Left ventricle myocardium inferior (tissue), 1 donor: ENCODE results near the gene SDR9C7. TPM values are rescaled to one million over a fixed set of nuclear protein-coding genes. Genes with fewer than 3 reads are reported as not detected.

Experiments used
- DNase-seq: peaks from one replicate; pipeline ENCODE4 v3.0.0-alpha.2; 2020
- H3K27ac ChIP-seq: fragments of 200-600 bp; replicated peaks from 2 replicates; pipeline ENCODE4 v1.8.0; 2021
- H3K27me3 ChIP-seq: fragments of 200-600 bp; 2 replicates; pipeline ENCODE4 v1.8.0; 2021; ENCODE audit warnings: low read depth
- H3K36me3 ChIP-seq: fragments of 200-600 bp; 2 replicates; pipeline ENCODE4 v1.8.0; 2021
- H3K4me1 ChIP-seq: fragments of 200-600 bp; 2 replicates; pipeline ENCODE4 v1.8.0; 2021
- H3K4me3 ChIP-seq: fragments of 200-600 bp; 2 replicates; pipeline ENCODE4 v1.8.0; 2021; ENCODE audit warnings: mild to moderate bottlenecking, moderate library complexity
- H3K9me3 ChIP-seq: fragments of 200-600 bp; replicated peaks from 2 replicates; pipeline ENCODE4 v1.8.0; 2021
- CTCF ChIP-seq: fragments of 200-600 bp; IDR thresholded peaks from 2 replicates; pipeline ENCODE4 v1.8.0; 2021; ENCODE audit warnings: antibody characterized with exemption, mild to moderate bottlenecking, borderline replicate concordance
- intact Hi-C: fragments of 100-400 bp; cut with micrococcal nuclease; formaldehyde crosslinking; loops from one replicate; pipeline ENCODE4 v1.11.0; 2022
- total RNA-seq: library from RNA; stranded (reverse); fragmentation: NEBNext Ultra II Directional; extraction: Animal tissue kit (Norgen Biotek cat#: 25700); gene quantifications from one replicate; pipeline ENCODE4 v1.2.1, GENCODE V29; 2021
- donor health status: DM: no; HTN: yes; CAD: no; lungs with severe emphysema.

The SDR9C7 gene
- total RNA-seq, 1 donor from 2014 or later: not detected

DNA sequence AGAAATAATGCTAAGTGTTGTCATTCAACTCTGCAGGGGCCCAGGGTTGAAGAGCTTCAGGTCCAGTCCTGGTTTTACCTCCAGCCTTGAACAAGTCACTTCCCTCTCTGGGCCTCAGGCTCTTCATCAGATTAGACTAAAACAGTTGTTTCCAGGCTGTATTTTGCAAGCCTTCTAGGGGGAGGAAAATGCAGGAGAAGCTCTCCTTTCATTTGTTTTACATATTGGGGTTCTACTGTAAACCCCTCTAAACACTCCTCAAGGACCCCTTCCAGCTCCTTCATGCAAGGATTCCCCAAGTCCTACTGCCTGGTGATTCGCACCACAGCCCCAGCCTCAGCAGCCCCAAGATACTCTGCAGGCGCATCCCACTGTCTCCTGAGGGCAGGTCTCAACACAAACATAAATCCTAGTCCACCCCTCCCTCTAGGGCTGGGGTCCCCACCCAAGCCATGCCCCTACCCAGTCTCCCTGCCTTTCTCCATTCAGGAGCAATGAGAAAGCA lies 2.7 kb downstream of the SDR9C7 start:
- no peak overlapping the region for H3K4me3 ChIP-seq
- H3K4me1 ChIP-seq: no peaks in the 10 kb centered on the region
- H3K27me3 ChIP-seq: no peaks in the 10 kb centered on the region
- H3K27ac ChIP-seq: no peak overlapping the region
- DNase-seq: no peak
- intact Hi-C loops: no loop called here
- no peaks in the 10 kb centered on the region for H3K9me3 ChIP-seq
- no peaks in the 10 kb centered on the region for H3K36me3 ChIP-seq
- no peak for TF ChIP-seq CTCF

DNA sequence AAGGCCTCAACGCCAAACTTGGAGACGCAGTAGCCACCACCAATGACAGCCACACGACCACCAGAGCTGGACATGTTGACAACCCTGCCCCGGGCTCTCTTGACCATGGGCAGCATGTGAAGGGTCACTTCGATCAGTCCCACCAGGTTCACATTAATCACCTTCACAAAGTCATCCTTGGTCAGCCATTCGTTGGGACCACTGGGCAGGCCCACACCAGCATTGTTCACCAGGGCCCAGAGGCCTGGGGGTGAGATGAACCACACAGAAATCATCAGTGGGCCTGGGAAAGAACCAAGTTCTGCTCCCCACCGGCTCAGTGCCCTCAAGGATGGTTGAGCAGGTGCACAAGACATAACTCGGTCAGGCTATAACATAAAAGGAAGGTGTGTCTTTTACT lies 4.0 kb downstream of the SDR9C7 start:
- Histone ChIP-seq H3K27me3 (no peaks in the 10 kb centered on the region), H3K4me3 (no peak overlapping the region), H3K9me3 (no peaks in the 10 kb centered on the region), H3K36me3 (no peaks in the 10 kb centered on the region), H3K27ac (no peak overlapping the region), H3K4me1 (no peaks in the 10 kb centered on the region)
- no peak for TF ChIP-seq CTCF
- no peak for DNase-seq
- intact Hi-C loops: no loop called here

DNA sequence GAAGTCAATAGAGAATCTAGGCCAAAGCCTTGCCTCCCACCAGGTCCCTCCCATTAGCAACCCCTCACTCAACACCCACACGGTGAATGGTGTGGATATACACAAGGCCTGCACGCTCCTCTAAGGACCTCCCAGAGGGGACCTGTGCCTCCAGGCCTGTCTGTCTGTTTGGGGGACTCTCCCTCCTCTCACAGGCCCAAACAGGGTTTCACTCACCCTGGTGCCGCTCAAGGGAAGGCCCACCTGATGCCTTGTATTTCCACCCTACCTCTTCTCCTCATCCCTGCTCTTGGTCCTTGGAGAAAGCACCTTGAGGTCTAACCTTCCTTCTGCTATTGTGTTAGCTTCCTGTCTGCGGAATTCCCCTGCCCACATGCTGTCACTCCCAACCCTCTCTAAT lies 4.4 kb downstream of the SDR9C7 start:
- no peak for TF ChIP-seq CTCF
- no peaks in the 10 kb centered on the region for H3K9me3 ChIP-seq
- H3K27ac ChIP-seq: no peak overlapping the region
- intact Hi-C loops: no loop called here
- no peak for DNase-seq
- no peak overlapping the region for H3K4me3 ChIP-seq
- H3K27me3 ChIP-seq: no peaks in the 10 kb centered on the region
- H3K4me1 ChIP-seq: no peaks in the 10 kb centered on the region
- H3K36me3 ChIP-seq: no peaks in the 10 kb centered on the region

DNA sequence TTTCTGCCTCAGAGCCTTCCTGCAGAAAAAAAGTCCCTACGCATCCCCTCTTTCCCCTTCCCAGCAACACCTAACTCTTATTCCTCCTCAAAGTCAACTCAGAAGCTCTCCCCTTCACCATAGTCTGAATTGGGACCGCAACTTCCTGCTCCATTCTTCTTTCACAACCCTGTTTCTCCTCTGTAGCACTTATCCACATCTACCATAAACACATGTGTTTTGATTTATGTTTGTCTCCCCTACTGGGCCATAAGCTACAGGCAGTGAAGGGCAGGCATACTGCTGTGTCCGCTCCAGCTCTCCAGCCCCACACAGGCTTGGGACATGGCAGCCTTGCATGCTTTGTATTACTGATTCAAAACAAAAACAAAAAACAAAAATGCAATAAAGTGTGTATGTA lies 5.9 kb downstream of the SDR9C7 start:
- DNase-seq: no peak
- intact Hi-C loops: no loop called here
- Histone ChIP-seq H3K27ac (no peak overlapping the region), H3K36me3 (no peaks in the 10 kb centered on the region), H3K4me3 (no peak overlapping the region), H3K9me3 (no peaks in the 10 kb centered on the region), H3K4me1 (no peaks in the 10 kb centered on the region), H3K27me3 (no peaks in the 10 kb centered on the region)
- TF ChIP-seq CTCF: no peak

DNA sequence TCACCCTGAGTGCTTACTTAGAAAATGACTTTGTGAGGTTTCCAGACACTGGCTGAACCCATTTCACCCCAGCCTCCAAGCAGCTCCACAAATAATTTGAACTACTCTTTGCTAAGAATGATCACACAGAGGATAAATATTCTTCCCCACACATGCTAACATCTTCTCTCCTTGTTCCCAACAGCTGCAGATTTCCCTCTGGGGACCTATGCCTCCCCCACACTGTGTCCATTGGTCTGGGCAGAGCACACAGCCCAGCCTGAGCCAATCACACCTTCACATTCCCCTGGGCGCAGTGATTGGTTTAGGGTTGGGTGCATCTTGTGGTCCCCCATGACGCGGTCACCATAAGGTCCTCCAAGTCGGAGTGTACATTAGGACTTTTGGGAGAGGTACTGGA lies 6.9 kb downstream of the SDR9C7 start:
- intact Hi-C loops: no loop called here
- no peaks in the 10 kb centered on the region for H3K4me1 ChIP-seq
- H3K4me3 ChIP-seq: no peak overlapping the region
- no peaks in the 10 kb centered on the region for H3K27me3 ChIP-seq
- H3K36me3 ChIP-seq: no peaks in the 10 kb centered on the region
- no peak overlapping the region for H3K27ac ChIP-seq
- no peak for TF ChIP-seq CTCF
- H3K9me3 ChIP-seq: no peaks in the 10 kb centered on the region
- no peak for DNase-seq

DNA sequence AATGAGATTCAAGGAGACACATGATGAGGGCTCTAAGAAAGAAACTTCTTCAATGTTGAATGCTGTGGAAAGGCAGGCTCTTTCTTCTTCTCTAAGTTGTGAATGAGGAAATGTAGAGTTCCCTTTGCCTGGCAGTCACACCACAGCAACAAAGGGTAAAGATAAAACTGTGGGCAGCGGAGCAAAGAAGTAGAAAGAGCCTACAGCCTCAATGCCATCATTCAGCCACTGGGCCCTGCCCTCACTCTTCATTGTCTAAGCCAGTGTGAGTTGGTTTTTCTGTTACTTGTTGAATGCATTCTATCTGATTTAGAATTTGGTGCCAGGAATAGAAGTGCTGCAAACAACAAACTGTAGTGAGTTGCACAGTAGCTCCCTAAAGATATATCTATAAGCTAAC lies 12.2 kb downstream of the SDR9C7 start:
- H3K27ac ChIP-seq: no peak overlapping the region
- H3K27me3 ChIP-seq: no peaks in the 10 kb centered on the region
- H3K36me3 ChIP-seq: no peaks in the 10 kb centered on the region
- peaks cover 4% of the 10 kb centered on the region for H3K9me3 ChIP-seq
- no peak overlapping the region for H3K4me3 ChIP-seq
- intact Hi-C loops: no loop called here
- no peak for TF ChIP-seq CTCF
- H3K4me1 ChIP-seq: no peaks in the 10 kb centered on the region
- no peak for DNase-seq
